Hepatocyte (in vitro differentiated cells): ENCODE data around the gene INSL4.

Experiments
- EZH2 ChIP-seq: fragments of 200-600 bp; sonication (generic); IDR thresholded peaks from 2 replicates; pipeline ENCODE4 v1.6.1; 2016; ENCODE audit warnings: antibody characterized with exemption, mild to moderate bottlenecking, borderline replicate concordance
- TF ChIP-seq, protein P1 (sequence below): fragments of 200-600 bp; sonication (generic); IDR thresholded peaks from 2 replicates; pipeline ENCODE4 v1.5.1; 2016; ENCODE audit warnings: antibody characterized with exemption, mild to moderate bottlenecking; ENCODE audit not compliant: poor library complexity

DNA sequence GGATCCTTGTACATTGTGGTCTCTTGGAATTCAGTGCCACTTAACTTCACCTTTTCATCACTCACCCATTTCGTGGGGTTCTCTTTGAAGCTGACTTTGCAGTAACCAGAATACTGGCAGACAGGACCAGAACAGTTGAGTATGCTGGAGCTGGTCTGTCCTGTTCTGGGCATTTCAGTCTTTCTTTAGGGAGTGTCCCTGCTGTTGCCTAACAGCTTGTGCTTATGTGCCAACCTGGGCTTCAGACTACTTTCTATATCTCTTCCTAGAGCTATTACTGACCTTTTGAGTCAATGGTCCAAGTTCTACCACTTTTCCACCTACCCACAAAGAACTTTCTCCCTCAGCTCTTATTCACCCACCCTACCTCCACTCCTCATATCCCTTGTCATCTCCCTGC lies 35.8 kb upstream of the INSL4 start:
- TF ChIP-seq, protein P1, sequence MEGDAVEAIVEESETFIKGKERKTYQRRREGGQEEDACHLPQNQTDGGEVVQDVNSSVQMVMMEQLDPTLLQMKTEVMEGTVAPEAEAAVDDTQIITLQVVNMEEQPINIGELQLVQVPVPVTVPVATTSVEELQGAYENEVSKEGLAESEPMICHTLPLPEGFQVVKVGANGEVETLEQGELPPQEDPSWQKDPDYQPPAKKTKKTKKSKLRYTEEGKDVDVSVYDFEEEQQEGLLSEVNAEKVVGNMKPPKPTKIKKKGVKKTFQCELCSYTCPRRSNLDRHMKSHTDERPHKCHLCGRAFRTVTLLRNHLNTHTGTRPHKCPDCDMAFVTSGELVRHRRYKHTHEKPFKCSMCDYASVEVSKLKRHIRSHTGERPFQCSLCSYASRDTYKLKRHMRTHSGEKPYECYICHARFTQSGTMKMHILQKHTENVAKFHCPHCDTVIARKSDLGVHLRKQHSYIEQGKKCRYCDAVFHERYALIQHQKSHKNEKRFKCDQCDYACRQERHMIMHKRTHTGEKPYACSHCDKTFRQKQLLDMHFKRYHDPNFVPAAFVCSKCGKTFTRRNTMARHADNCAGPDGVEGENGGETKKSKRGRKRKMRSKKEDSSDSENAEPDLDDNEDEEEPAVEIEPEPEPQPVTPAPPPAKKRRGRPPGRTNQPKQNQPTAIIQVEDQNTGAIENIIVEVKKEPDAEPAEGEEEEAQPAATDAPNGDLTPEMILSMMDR: no peak
- TF ChIP-seq EZH2: no peak
